Parathyroid adenoma (tissue), 2 donors: Measurements from ENCODE around the gene OLFML2B.
"Not testable (repeated sequence)": the region's sequence is repeated elsewhere in the genome, so short reads cannot be mapped to it uniquely, and the experiment has no call there.

Source experiments
- H2AFZ ChIP-seq: fragments of 300-600 bp; sonication (generic); one replicate; pipeline ENCODE4 v1.7.0; 2017; ENCODE audit warnings: antibody characterized with exemption, mild to moderate bottlenecking
- H3K27ac ChIP-seq: fragments of 300-600 bp; sonication (generic); one replicate; pipeline ENCODE4 v1.7.0; 2017
- H3K27me3 ChIP-seq: fragments of 300-600 bp; sonication (generic); one replicate; pipeline ENCODE4 v1.7.0; 2017; ENCODE audit warnings: low read length; ENCODE audit not compliant: control insufficient read depth, insufficient read depth
- H3K36me3 ChIP-seq: fragments of 300-600 bp; sonication (generic); one replicate; pipeline ENCODE4 v1.7.0; 2017; ENCODE audit warnings: low read length; ENCODE audit not compliant: control insufficient read depth, insufficient read depth
- H3K4me1 ChIP-seq: fragments of 300-600 bp; sonication (generic); one replicate; pipeline ENCODE4 v1.7.0; 2017; ENCODE audit warnings: control low read depth
- H3K4me2 ChIP-seq: fragments of 300-600 bp; sonication (generic); one replicate; pipeline ENCODE4 v1.7.0; 2017; ENCODE audit warnings: low read length
- H3K4me3 ChIP-seq: fragments of 300-600 bp; sonication (generic); one replicate; pipeline ENCODE4 v1.7.0; 2017; ENCODE audit warnings: low read depth, low read length
- H3K79me2 ChIP-seq: fragments of 300-600 bp; sonication (generic); one replicate; pipeline ENCODE4 v1.7.0; 2017; ENCODE audit warnings: control low read depth
- H3K9ac ChIP-seq: fragments of 300-600 bp; sonication (generic); one replicate; pipeline ENCODE4 v1.7.0; 2017; ENCODE audit warnings: mild to moderate bottlenecking
- H3K9me3 ChIP-seq: fragments of 300-600 bp; sonication (generic); one replicate; pipeline ENCODE4 v1.7.0; 2017; ENCODE audit warnings: low read length; ENCODE audit not compliant: control insufficient read depth
- CTCF ChIP-seq: fragments of 300-600 bp; sonication (generic); IDR thresholded peaks from one replicate; pipeline ENCODE4 v1.7.0; 2017; ENCODE audit warnings: antibody characterized with exemption, mild to moderate bottlenecking
- donor health status: primary hyperparathyroidism.

The OLFML2B gene

GRCh38 chr1:162019006-162019405 lies 4.7 kb downstream of the OLFML2B start:
- no peak for TF ChIP-seq CTCF
- Histone ChIP-seq H2AFZ (no peak overlapping the region), H3K27me3 (no peaks in the 10 kb centered on the region), H3K79me2 (no peaks in the 10 kb centered on the region), H3K9ac (no peak overlapping the region), H3K9me3 (no peaks in the 10 kb centered on the region), H3K27ac (no peak overlapping the region), H3K4me1 (no peaks in the 10 kb centered on the region), H3K4me2 (no peak overlapping the region), H3K36me3 (no peaks in the 10 kb centered on the region), H3K4me3 (no peak overlapping the region)

DNA sequence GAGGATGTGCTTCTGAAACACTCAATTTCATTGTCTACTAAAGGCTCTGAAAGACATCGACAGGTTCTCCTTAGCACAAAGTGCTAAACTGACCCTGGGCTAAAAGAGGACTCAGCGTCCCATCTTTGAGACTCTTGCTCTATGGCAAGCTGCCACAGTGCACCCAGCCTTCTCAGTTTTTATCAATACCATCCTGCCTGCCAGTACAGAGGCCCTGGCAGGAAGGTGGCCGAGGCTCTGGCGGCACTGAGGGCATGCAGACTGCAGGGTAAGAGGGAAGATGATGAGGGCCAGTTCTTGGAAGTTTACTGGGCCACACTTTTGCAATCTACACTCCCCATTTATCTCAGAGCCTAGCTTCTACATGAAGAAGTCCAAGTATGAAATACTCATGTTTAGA lies 5.3 kb downstream of the OLFML2B start:
- Histone ChIP-seq H3K9me3 (no peaks in the 10 kb centered on the region), H2AFZ (no peak overlapping the region), H3K4me3 (no peak overlapping the region), H3K36me3 (no peaks in the 10 kb centered on the region), H3K27ac (no peak overlapping the region), H3K4me1 (no peaks in the 10 kb centered on the region), H3K27me3 (no peaks in the 10 kb centered on the region), H3K79me2 (no peaks in the 10 kb centered on the region), H3K4me2 (no peak overlapping the region), H3K9ac (no peak overlapping the region)
- no peak for TF ChIP-seq CTCF

DNA sequence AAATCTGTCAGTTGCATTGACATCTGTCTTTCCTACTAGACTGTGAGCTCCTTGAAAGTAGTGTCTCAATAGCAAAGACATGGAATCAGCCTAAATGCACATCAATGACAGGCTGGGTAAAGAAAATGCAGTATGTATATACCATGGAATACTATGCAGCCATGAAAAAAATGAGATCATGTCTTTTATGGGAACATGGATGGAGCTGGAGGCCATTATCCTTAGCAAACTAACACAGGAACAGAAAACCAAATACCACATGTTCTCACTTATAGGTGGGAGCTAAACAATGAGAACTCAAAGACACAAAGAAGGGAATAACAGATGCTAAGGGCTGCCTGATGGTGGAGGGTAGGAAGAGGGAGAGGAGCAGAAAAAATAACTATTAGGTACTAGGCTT lies 5.9 kb downstream of the OLFML2B start:
- H3K4me2 ChIP-seq, H3K79me2 ChIP-seq, H3K27me3 ChIP-seq, H3K4me1 ChIP-seq, H2AFZ ChIP-seq, H3K27ac ChIP-seq, H3K4me3 ChIP-seq, H3K9ac ChIP-seq, H3K9me3 ChIP-seq, H3K36me3 ChIP-seq: not testable (repeated sequence)

GRCh38 chr1:162016631-162017030 lies 7.0 kb downstream of the OLFML2B start:
- H3K9me3 ChIP-seq: no peaks in the 10 kb centered on the region
- no peak overlapping the region for H2AFZ ChIP-seq
- no peaks in the 10 kb centered on the region for H3K27me3 ChIP-seq
- no peaks in the 10 kb centered on the region for H3K36me3 ChIP-seq
- H3K27ac ChIP-seq: no peak overlapping the region
- TF ChIP-seq CTCF: no peak
- H3K4me3 ChIP-seq: no peak overlapping the region
- no peak overlapping the region for H3K4me2 ChIP-seq
- H3K4me1 ChIP-seq: no peaks in the 10 kb centered on the region
- H3K9ac ChIP-seq: no peak overlapping the region
- no peaks in the 10 kb centered on the region for H3K79me2 ChIP-seq

GRCh38 chr1:162015196-162015595 lies 8.5 kb downstream of the OLFML2B start:
- Histone ChIP-seq H2AFZ (no peak overlapping the region), H3K4me2 (no peak overlapping the region), H3K36me3 (no peaks in the 10 kb centered on the region), H3K9ac (no peak overlapping the region), H3K9me3 (no peaks in the 10 kb centered on the region), H3K4me3 (no peak overlapping the region), H3K79me2 (no peaks in the 10 kb centered on the region), H3K4me1 (no peaks in the 10 kb centered on the region), H3K27me3 (no peaks in the 10 kb centered on the region), H3K27ac (no peak overlapping the region)
- TF ChIP-seq CTCF: no peak
